Germinal center (tissue), 1 donor: ENCODE data around the gene ZNF793.

Source experiments
- DNase-seq: peaks from one replicate; pipeline ENCODE4 v3.0.0; 2012; ENCODE audit warnings: mixed read lengths, low spot score

ZNF793 gene

GRCh38 chr19:37565370-37565669 is 58.6 kb downstream of the ZNF793 start:
- DNase-seq, result no peak

- DNase-seq, result no peak
Observed at GRCh38 chr19:37572203-37572602, 65.5 kb downstream of the ZNF793 start.

- no peak for DNase-seq
Observed at GRCh38 chr19:37583340-37583739, 76.6 kb downstream of the ZNF793 start.
